OCI-LY7 (cell line): ENCODE results near the gene CABYR.

Experiments used
- CTCF ChIP-seq: fragments of 200-600 bp; sonication (generic); conservative IDR thresholded peaks from 2 replicates; pipeline ENCODE4 v1.5.1; 2014; ENCODE audit warnings: mild to moderate bottlenecking, antibody characterized with exemption, low read length, moderate library complexity, mixed read lengths
- EZH2phosphoT487 ChIP-seq: fragments of 200-600 bp; sonication (generic); IDR thresholded peaks from 2 replicates; pipeline ENCODE4 v1.6.1; 2018; ENCODE audit warnings: low read depth, borderline replicate concordance, mild to moderate bottlenecking, mixed run types, antibody characterized with exemption, low read length, moderate library complexity, mixed read lengths

GRCh38 chr18:24104486-24104885 lies 34.4 kb upstream of the CABYR start:
- TF ChIP-seq CTCF = no peak
- TF ChIP-seq EZH2phosphoT487 = no peak
